Measurements from ENCODE around the gene PHAX. TPM values are rescaled to one million over a fixed set of nuclear protein-coding genes. Genes with fewer than 3 reads are reported as not detected.

PHAX gene
- total and polyA plus RNA-seq, 2 experiments from 2014 or later, result 57.0 to 65.0 TPM

DNA sequence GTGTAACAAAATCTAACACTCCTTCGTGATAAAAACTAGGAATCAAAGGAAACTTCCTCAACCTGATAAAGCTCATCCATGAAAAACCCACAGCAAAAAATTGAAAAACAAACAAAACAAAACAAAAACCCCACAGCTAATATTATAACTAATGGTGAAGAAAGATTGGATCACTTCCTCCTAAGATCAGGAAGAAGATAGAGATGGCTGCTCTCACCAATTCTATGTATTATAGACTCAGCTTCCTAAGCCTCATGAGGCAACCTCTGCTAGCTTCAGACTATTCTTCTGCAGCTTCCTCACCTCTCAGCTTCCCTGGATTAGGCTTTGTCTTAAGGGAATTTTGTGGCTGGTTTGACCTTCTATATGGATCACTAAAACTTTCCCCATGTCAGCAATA, 40.1 kb downstream of the PHAX start:
- Histone ChIP-seq H3K27me3 (no peaks in the 10 kb centered on the region), H3K4me1 (ENCODE audit: insufficient read depth) (no peaks in the 10 kb centered on the region), H3K4me3 (no peak overlapping the region), H3K36me3 (replicated peaks; ENCODE audit: insufficient read depth, low read depth) (no peaks in the 10 kb centered on the region), H3K27ac (no peak overlapping the region), H2AFZ (no peak overlapping the region), H3K4me2 (no peak overlapping the region), H3K79me2 (no peaks in the 10 kb centered on the region), H3K9me2 (replicated peaks; ENCODE audit: insufficient read depth) (no peaks in the 10 kb centered on the region), H3K9me3 (ENCODE audit: low read depth) (no peaks in the 10 kb centered on the region), H4K20me1 (ENCODE audit: insufficient read depth, poor library complexity, severe bottlenecking) (no peaks in the 10 kb centered on the region)
- TF ChIP-seq, protein P1, sequence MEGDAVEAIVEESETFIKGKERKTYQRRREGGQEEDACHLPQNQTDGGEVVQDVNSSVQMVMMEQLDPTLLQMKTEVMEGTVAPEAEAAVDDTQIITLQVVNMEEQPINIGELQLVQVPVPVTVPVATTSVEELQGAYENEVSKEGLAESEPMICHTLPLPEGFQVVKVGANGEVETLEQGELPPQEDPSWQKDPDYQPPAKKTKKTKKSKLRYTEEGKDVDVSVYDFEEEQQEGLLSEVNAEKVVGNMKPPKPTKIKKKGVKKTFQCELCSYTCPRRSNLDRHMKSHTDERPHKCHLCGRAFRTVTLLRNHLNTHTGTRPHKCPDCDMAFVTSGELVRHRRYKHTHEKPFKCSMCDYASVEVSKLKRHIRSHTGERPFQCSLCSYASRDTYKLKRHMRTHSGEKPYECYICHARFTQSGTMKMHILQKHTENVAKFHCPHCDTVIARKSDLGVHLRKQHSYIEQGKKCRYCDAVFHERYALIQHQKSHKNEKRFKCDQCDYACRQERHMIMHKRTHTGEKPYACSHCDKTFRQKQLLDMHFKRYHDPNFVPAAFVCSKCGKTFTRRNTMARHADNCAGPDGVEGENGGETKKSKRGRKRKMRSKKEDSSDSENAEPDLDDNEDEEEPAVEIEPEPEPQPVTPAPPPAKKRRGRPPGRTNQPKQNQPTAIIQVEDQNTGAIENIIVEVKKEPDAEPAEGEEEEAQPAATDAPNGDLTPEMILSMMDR (IDR thresholded peaks at IDR 0.05; ENCODE audit: poor library complexity), result no peak
- TF ChIP-seq EZH2 (IDR thresholded peaks at IDR 0.05; ENCODE audit: borderline replicate concordance), result no peak
- no peak for TF ChIP-seq EZH2phosphoT487 (IDR thresholded peaks at IDR 0.05; ENCODE audit: low read depth, severe bottlenecking, unreplicated experiment)
- WGBS (ENCODE audit: low lambda C conversion rate, missing lambda C conversion rate), result 94% methylated on average over 1 of the region's 1 CpG
- DNase-seq (ENCODE audit: low spot score), result no peak

DNA sequence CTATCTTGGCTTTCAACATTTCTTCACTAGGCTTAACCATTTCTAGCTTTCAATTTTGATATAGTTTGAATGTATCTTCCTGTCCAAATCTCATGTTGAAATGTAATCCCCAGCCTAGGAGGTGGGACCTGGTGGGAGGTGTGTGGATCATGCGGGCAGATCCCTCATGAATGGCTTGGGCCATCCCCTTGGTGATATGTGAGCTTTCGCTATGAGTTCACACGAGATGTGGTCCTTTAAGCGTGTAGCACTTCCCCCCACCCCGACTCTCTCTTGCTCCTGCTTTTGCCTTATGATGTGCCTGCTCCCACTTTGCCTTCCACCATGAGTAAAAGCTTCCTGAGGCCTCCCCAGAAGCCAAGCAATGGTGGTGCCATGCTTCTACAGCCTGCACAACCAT, 40.6 kb downstream of the PHAX start:
- Histone ChIP-seq H3K4me1 (ENCODE audit: insufficient read depth) (no peaks in the 10 kb centered on the region), H3K27me3 (no peaks in the 10 kb centered on the region), H3K9me3 (ENCODE audit: low read depth) (no peaks in the 10 kb centered on the region), H3K4me3 (no peak overlapping the region), H2AFZ (no peak overlapping the region), H3K4me2 (no peak overlapping the region), H4K20me1 (ENCODE audit: insufficient read depth, poor library complexity, severe bottlenecking) (no peaks in the 10 kb centered on the region), H3K27ac (no peak overlapping the region), H3K79me2 (no peaks in the 10 kb centered on the region), H3K36me3 (replicated peaks; ENCODE audit: insufficient read depth, low read depth) (no peaks in the 10 kb centered on the region), H3K9me2 (replicated peaks; ENCODE audit: insufficient read depth) (no peaks in the 10 kb centered on the region)
- no peak for DNase-seq (ENCODE audit: low spot score)
- 95% methylated on average over 5 of the region's 5 CpGs for WGBS (ENCODE audit: low lambda C conversion rate, missing lambda C conversion rate)
- TF ChIP-seq, protein P1 (IDR thresholded peaks at IDR 0.05; ENCODE audit: poor library complexity), result no peak
- TF ChIP-seq EZH2phosphoT487 (IDR thresholded peaks at IDR 0.05; ENCODE audit: low read depth, severe bottlenecking, unreplicated experiment) (no peak), EZH2 (IDR thresholded peaks at IDR 0.05; ENCODE audit: borderline replicate concordance) (no peak)

DNA sequence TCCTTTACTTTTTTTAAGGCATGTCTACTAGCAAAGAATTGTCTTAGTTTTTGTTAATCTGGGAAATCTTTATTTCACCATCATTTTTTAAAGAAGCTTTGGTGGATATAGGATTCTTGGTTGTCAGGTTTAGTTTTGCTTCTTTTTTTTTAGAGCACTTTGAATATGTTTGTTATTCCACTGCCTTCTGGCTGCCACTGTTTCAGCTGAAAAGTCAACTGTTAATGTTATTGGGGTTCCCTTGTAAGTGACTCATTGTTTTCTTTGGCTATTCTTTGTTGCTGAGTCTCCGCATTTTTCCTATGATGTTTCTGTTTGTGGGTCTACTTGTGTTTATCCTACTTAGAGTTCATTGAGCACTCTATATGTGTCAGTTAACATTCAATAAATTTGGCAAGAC, 44.4 kb downstream of the PHAX start:
- 100% methylated on average over 1 of the region's 1 CpG for WGBS (ENCODE audit: low lambda C conversion rate, missing lambda C conversion rate)
- no peaks in the 10 kb centered on the region for H3K27me3 ChIP-seq
- no peak for DNase-seq (ENCODE audit: low spot score)
- no peaks in the 10 kb centered on the region for H3K9me2 ChIP-seq (replicated peaks; ENCODE audit: insufficient read depth)
- H3K4me3 ChIP-seq, result no peak overlapping the region
- no peaks in the 10 kb centered on the region for H4K20me1 ChIP-seq (ENCODE audit: insufficient read depth, poor library complexity, severe bottlenecking)
- H2AFZ ChIP-seq, result no peak overlapping the region
- no peak overlapping the region for H3K4me2 ChIP-seq
- H3K36me3 ChIP-seq (replicated peaks; ENCODE audit: insufficient read depth, low read depth), result no peaks in the 10 kb centered on the region
- peaks cover 4% of the 10 kb centered on the region for H3K4me1 ChIP-seq (ENCODE audit: insufficient read depth)
- no peak for TF ChIP-seq EZH2phosphoT487 (IDR thresholded peaks at IDR 0.05; ENCODE audit: low read depth, severe bottlenecking, unreplicated experiment)
- TF ChIP-seq EZH2 (IDR thresholded peaks at IDR 0.05; ENCODE audit: borderline replicate concordance), result no peak
- TF ChIP-seq, protein P1 (IDR thresholded peaks at IDR 0.05; ENCODE audit: poor library complexity), result no peak
- no peak overlapping the region for H3K27ac ChIP-seq
- no peaks in the 10 kb centered on the region for H3K9me3 ChIP-seq (ENCODE audit: low read depth)
- H3K79me2 ChIP-seq, result no peaks in the 10 kb centered on the region

DNA sequence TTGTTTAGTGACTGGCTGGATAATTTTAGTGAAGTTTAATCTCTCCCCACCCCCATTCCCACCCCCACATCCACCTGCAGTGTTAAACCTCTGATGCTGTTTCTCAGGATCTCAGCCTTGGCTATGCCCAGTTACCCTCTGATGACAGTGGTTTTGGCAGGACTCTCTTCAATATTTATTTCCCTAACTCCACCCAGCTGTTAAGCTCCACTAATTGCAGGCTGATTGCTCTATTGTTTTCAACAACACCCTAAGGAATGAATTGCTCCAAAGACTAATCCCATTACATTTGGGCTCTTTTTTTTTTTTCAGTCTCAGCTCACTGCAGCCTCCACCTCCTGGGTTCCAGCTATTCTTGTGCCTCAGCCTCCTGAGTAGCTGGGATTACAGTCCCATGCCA, 46.3 kb downstream of the PHAX start:
- DNase-seq (ENCODE audit: low spot score), result no peak
- no peaks in the 10 kb centered on the region for H3K79me2 ChIP-seq
- no peaks in the 10 kb centered on the region for H3K9me2 ChIP-seq (replicated peaks; ENCODE audit: insufficient read depth)
- H3K27me3 ChIP-seq, result no peaks in the 10 kb centered on the region
- H3K9me3 ChIP-seq (ENCODE audit: low read depth), result no peaks in the 10 kb centered on the region
- H2AFZ ChIP-seq, result no peak overlapping the region
- H3K27ac ChIP-seq, result no peak overlapping the region
- no peak for TF ChIP-seq EZH2phosphoT487 (IDR thresholded peaks at IDR 0.05; ENCODE audit: low read depth, severe bottlenecking, unreplicated experiment)
- no peak for TF ChIP-seq EZH2 (IDR thresholded peaks at IDR 0.05; ENCODE audit: borderline replicate concordance)
- TF ChIP-seq, protein P1 (IDR thresholded peaks at IDR 0.05; ENCODE audit: poor library complexity), result no peak
- no peak overlapping the region for H3K4me2 ChIP-seq
- H3K36me3 ChIP-seq (replicated peaks; ENCODE audit: insufficient read depth, low read depth), result no peaks in the 10 kb centered on the region
- peaks cover 4% of the 10 kb centered on the region for H3K4me1 ChIP-seq (ENCODE audit: insufficient read depth)
- H4K20me1 ChIP-seq (ENCODE audit: insufficient read depth, poor library complexity, severe bottlenecking), result no peaks in the 10 kb centered on the region
- no peak overlapping the region for H3K4me3 ChIP-seq

Data from hepatocyte (in vitro differentiated cells).